Keratinocyte (primary cell): ENCODE data around the gene LMOD2. TPM values are rescaled to one million over a fixed set of nuclear protein-coding genes. Genes with fewer than 3 reads are reported as not detected.

Source experiments
- DNase-seq: peaks from one replicate; pipeline ENCODE4 v3.0.0-alpha.2; 2011; ENCODE audit warnings: low read depth, missing footprints, low spot score
- FAIRE-seq: peaks from 2 replicates; lab custom pipeline; 2011; peaks lifted over from hg19 to GRCh38; lab: Jason Lieb, UNC
- H2AFZ ChIP-seq: 2 replicates; pipeline ENCODE4 v1.6.0; 2012; ENCODE audit warnings: low read length, control low read depth, inconsistent platforms; ENCODE audit not compliant: control insufficient read depth
- H3K27ac ChIP-seq: 2 replicates; pipeline ENCODE4 v1.5.1; 2011; ENCODE audit warnings: low read length; ENCODE audit not compliant: control insufficient read depth, insufficient read depth
- H3K27me3 ChIP-seq: 3 replicates; pipeline ENCODE4 v1.6.0; 2011; ENCODE audit warnings: low read length; ENCODE audit not compliant: control insufficient read depth, insufficient read depth; ENCODE audit errors: extremely low read depth
- H3K36me3 ChIP-seq, 2 experiments: 2 replicates in 1 of 2; 3 replicates in 1 of 2; pipeline ENCODE4 v1.5.1; 2011; ENCODE audit warnings: low read length in 2 of 2, mild to moderate bottlenecking in 1 of 2; ENCODE audit not compliant: control insufficient read depth in 2 of 2, insufficient read depth in 2 of 2; ENCODE audit errors: extremely low read depth in 1 of 2
- H3K4me1 ChIP-seq: 3 replicates; pipeline ENCODE4 v1.5.1; 2011; ENCODE audit warnings: low read length; ENCODE audit not compliant: control insufficient read depth, insufficient read depth; ENCODE audit errors: extremely low read depth
- H3K4me2 ChIP-seq: 3 replicates; pipeline ENCODE4 v1.6.0; 2011; ENCODE audit warnings: low read depth, low read length; ENCODE audit not compliant: control insufficient read depth, insufficient read depth; ENCODE audit errors: extremely low read depth
- H3K4me3 ChIP-seq, 3 experiments: fragments of 200-600 bp in 1 of 3; sonication (generic) in 1 of 3; 2 replicates in 2 of 3; 3 replicates in 1 of 3; pipeline ENCODE4 v1.5.1; 2011 to 2016; ENCODE audit warnings: low read length in 3 of 3, mild to moderate bottlenecking in 3 of 3, control low read depth in 2 of 3, inconsistent platforms in 1 of 3, low read depth in 1 of 3, mixed read lengths in 1 of 3, mixed run types in 1 of 3, moderate library complexity in 1 of 3; ENCODE audit not compliant: control insufficient read depth in 2 of 3, insufficient read depth in 2 of 3; ENCODE audit errors: extremely low read depth in 1 of 3
- H3K79me2 ChIP-seq: 2 replicates; pipeline ENCODE4 v1.6.0; 2012; ENCODE audit warnings: low read length; ENCODE audit not compliant: control insufficient read depth, insufficient read depth
- H3K9ac ChIP-seq: 3 replicates; pipeline ENCODE4 v1.6.0; 2011; ENCODE audit warnings: low read length; ENCODE audit not compliant: control insufficient read depth, insufficient read depth; ENCODE audit errors: extremely low read depth
- H3K9me1 ChIP-seq: 3 replicates; pipeline ENCODE4 v1.6.0; 2011; ENCODE audit warnings: low read length; ENCODE audit not compliant: control insufficient read depth, insufficient read depth; ENCODE audit errors: extremely low read depth
- H3K9me3 ChIP-seq: 2 replicates; pipeline ENCODE4 v1.5.1; 2012; ENCODE audit warnings: low read depth, low read length; ENCODE audit not compliant: control insufficient read depth
- H4K20me1 ChIP-seq: 3 replicates; pipeline ENCODE4 v1.6.0; 2011; ENCODE audit warnings: low read length; ENCODE audit not compliant: control insufficient read depth, insufficient read depth; ENCODE audit errors: extremely low read depth
- CTCF ChIP-seq, 3 experiments: IDR thresholded peaks in 1 of 3; conservative IDR thresholded peaks in 1 of 3; optimal IDR thresholded peaks in 1 of 3; 2 replicates in 2 of 3; 3 replicates in 1 of 3; pipeline versions ENCODE3 to v1.5.1; 2011; ENCODE audit warnings: low read length in 3 of 3, mild to moderate bottlenecking in 3 of 3, moderate library complexity in 2 of 3, control low read depth in 1 of 3, inconsistent platforms in 1 of 3; ENCODE audit not compliant: insufficient read depth in 2 of 3; ENCODE audit errors: extremely low read depth in 1 of 3
- EZH2 ChIP-seq: IDR thresholded peaks from one replicate; pipeline ENCODE4 v1.6.1; 2012; ENCODE audit warnings: inconsistent platforms, mild to moderate bottlenecking, low read length, moderate library complexity
- dilution Hi-C: fragments of 300-500 bp; cut with MboI; formaldehyde crosslinking; loops from one replicate; pipeline ENCODE4 v1.7.0; 2020; ENCODE audit warnings: low sequenced_read_pairs; ENCODE audit not compliant: extremely low pct_ligation_motif_present
- polyA plus RNA-seq, 5 experiments: library from polyadenylated mRNA; depleted of rRNA in 3 of 5; stranded (reverse) in 3 of 5; stranded (forward) in 1 of 5; unstranded in 1 of 5; fragments of >200 nt; gene quantifications; 1 replicate in 1 of 5; 2 replicates in 3 of 5; 3 replicates in 1 of 5; pipeline versions ENCODE4 v1.2.1 to v1.2.3, GENCODE V29; 2011 to 2012; ENCODE audit warnings: missing spikeins in 2 of 5, low read depth in 1 of 5, low replicate concordance in 1 of 5

LMOD2 gene
- polyA plus RNA-seq, 1 donor (not counting 4 experiments of a cell fraction or from before 2014, with no cell fraction given) = not detected

- DNase-seq (no peak), FAIRE-seq (no peak)
- Histone ChIP-seq H2AFZ (no peak overlapping the region), H3K27me3 (no peaks in the 10 kb centered on the region), H3K9me1 (no peaks in the 10 kb centered on the region), H3K4me3 (no peak overlapping the region), H4K20me1 (no peaks in the 10 kb centered on the region), H3K4me1 (no peaks in the 10 kb centered on the region), H3K4me2 (no peak overlapping the region), H3K9ac (no peak overlapping the region), H3K9me3 (no peaks in the 10 kb centered on the region), H3K36me3 (no peaks in the 10 kb centered on the region), H3K27ac (no peak overlapping the region), H3K79me2 (no peaks in the 10 kb centered on the region)
- dilution Hi-C loops = no loop called here
- no peak for TF ChIP-seq EZH2
Observed at GRCh38 chr7:123662293-123662692, 6.6 kb downstream of the LMOD2 start.

GRCh38 chr7:123662755-123663154, 7.1 kb downstream of the LMOD2 start:
- Histone ChIP-seq H3K9me1 (no peaks in the 10 kb centered on the region), H3K27me3 (no peaks in the 10 kb centered on the region), H3K4me3 (no peak overlapping the region), H3K9me3 (no peaks in the 10 kb centered on the region), H3K9ac (no peak overlapping the region), H3K79me2 (no peaks in the 10 kb centered on the region), H3K4me2 (no peak overlapping the region), H2AFZ (no peak overlapping the region), H3K27ac (no peak overlapping the region), H3K4me1 (no peaks in the 10 kb centered on the region), H4K20me1 (no peaks in the 10 kb centered on the region), H3K36me3 (no peaks in the 10 kb centered on the region)
- dilution Hi-C loops = no loop called here
- TF ChIP-seq CTCF (optimal IDR thresholded peaks at IDR 0.05 in 1 of 3, IDR thresholded peaks at IDR 0.05 in 1 of 3, conservative IDR thresholded peaks at IDR 0.05 in 1 of 3; ENCODE audit: extremely low read depth in 1 of 3, insufficient read depth in 2 of 3, low read length in 3 of 3) (no peak), EZH2 (no peak)
- FAIRE-seq (no peak), DNase-seq (no peak)

- Histone ChIP-seq H3K4me3 (no peak overlapping the region), H3K9me3 (no peaks in the 10 kb centered on the region), H3K27ac (no peak overlapping the region), H3K36me3 (no peaks in the 10 kb centered on the region), H2AFZ (no peak overlapping the region), H4K20me1 (no peaks in the 10 kb centered on the region), H3K4me1 (no peaks in the 10 kb centered on the region), H3K9ac (no peak overlapping the region), H3K4me2 (no peak overlapping the region), H3K27me3 (no peaks in the 10 kb centered on the region), H3K79me2 (no peaks in the 10 kb centered on the region), H3K9me1 (no peaks in the 10 kb centered on the region)
- DNase-seq (no peak), FAIRE-seq (no peak)
- dilution Hi-C loops = no loop called here
- TF ChIP-seq CTCF (optimal IDR thresholded peaks at IDR 0.05 in 1 of 3, IDR thresholded peaks at IDR 0.05 in 1 of 3, conservative IDR thresholded peaks at IDR 0.05 in 1 of 3; ENCODE audit: extremely low read depth in 1 of 3, insufficient read depth in 2 of 3, low read length in 3 of 3) (no peak), EZH2 (no peak)
Observed at GRCh38 chr7:123663200-123663599, 7.5 kb downstream of the LMOD2 start.
